Effector CD8-positive, alpha-beta T cell (primary cell): ENCODE data around the gene ZFP28.

Source experiments
- DNase-seq: peaks from one replicate; lab custom pipeline; 2025; lab: John Stamatoyannopoulos, UW

ZFP28 gene

GRCh38 chr19:56595548-56595899 lies 56.8 kb downstream of the ZFP28 start:
- DNase-seq, result no peak

GRCh38 chr19:56596676-56597075 lies 57.9 kb downstream of the ZFP28 start:
- DNase-seq, result no peak

GRCh38 chr19:56597696-56598095 lies 58.9 kb downstream of the ZFP28 start:
- DNase-seq, result no peak

GRCh38 chr19:56601375-56601774 lies 62.6 kb downstream of the ZFP28 start:
- no peak for DNase-seq

- no peak for DNase-seq
Measured at GRCh38 chr19:56603829-56604228, 65.1 kb downstream of the ZFP28 start.
